Stimulated activated naive CD8-positive, alpha-beta T cell treated with anti-CD3 and anti-CD28 coated beads, Interleukin-15, Interleukin-2, amounts not matched to agents 100 ng/mL and 50 ng/mL, for 24 hours (primary cell): ENCODE data around the gene RAPGEF1.
"Not testable (repeated sequence)": the region's sequence is repeated elsewhere in the genome, so short reads cannot be mapped to it uniquely, and the experiment has no call there.

Experiments used
- H3K27ac Mint-ChIP-seq: one replicate; pipeline ENCODE4 v1.8.0; 2021; ENCODE audit warnings: mild to moderate bottlenecking, mixed read lengths
- H3K27me3 Mint-ChIP-seq: one replicate; pipeline ENCODE4 v1.8.0; 2021; ENCODE audit warnings: mixed read lengths
- H3K36me3 Mint-ChIP-seq: one replicate; pipeline ENCODE4 v1.8.0; 2021; ENCODE audit warnings: low read depth, mixed read lengths
- H3K4me1 Mint-ChIP-seq: one replicate; pipeline ENCODE4 v1.8.0; 2021; ENCODE audit warnings: low read depth, mixed read lengths
- H3K4me3 Mint-ChIP-seq: one replicate; pipeline ENCODE4 v1.8.0; 2021; ENCODE audit warnings: mild to moderate bottlenecking, mixed read lengths
- H3K9me3 Mint-ChIP-seq: one replicate; pipeline ENCODE4 v1.8.0; 2021; ENCODE audit warnings: mixed read lengths

Gene RAPGEF1

DNA sequence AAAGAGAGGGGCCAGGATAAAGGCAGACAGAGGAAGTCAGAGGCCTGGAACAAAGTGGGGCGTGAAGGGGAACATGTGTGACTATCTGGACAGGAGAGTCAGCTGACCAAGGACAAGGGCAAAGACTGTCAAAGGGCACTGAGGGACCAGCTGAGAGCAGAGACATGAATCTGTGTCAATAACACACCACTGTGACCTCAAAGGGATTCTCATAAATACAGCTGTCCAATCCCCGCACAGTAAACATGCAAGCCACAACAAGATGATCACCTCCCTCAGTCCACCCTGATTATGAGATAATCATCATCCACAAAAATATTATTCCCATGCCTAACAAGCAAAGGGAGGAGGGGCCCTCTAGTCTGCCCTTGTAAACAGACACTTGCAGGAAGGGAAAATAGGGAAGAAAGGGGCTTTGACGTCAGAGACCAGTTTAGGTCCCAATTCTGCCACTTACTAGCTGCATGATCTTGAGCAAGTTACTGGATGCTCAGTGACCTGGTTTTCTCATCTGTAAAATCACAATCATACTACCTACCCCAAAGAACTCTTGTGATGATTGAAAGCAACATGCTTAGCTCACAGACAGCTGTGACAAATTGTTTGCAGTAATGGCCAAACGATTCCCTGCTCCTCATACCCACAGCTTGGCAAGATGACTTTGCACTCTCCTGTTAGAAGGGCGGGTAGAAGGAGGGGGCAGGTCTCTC, 41.8 kb downstream of the RAPGEF1 start:
- Mint-ChIP-seq H3K4me3 (no peak overlapping the region), H3K36me3 (peaks cover 3% of the 10 kb centered on the region), H3K27ac (peak overlapping the region; percentile 43), H3K27me3 (no peaks in the 10 kb centered on the region), H3K4me1 (peaks cover 92% of the 10 kb centered on the region), H3K9me3 (no peaks in the 10 kb centered on the region)

DNA sequence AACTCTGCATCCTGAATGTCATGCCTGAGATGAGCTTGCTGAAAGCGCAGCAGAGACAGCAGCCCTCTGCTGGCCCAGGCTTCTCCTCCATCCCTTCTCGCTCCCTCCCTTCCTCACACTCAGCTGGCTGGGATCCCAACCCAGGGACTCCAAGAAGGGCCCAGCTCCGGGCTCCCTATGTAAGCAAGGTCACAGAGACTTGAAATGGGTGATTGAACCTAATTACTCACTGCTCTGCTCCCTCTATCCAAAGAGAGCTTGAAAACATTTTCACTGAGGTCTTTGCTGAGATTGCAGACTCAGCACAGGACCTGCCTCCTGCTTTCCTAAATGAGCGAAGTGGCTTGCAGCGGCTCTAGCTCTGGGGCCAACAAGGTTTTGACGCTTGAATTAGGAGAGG, 42.8 kb downstream of the RAPGEF1 start:
- Mint-ChIP-seq H3K27me3 (no peaks in the 10 kb centered on the region), H3K4me1 (peaks cover 92% of the 10 kb centered on the region), H3K36me3 (peaks cover 3% of the 10 kb centered on the region), H3K27ac (no peak overlapping the region), H3K4me3 (no peak overlapping the region), H3K9me3 (no peaks in the 10 kb centered on the region)

DNA sequence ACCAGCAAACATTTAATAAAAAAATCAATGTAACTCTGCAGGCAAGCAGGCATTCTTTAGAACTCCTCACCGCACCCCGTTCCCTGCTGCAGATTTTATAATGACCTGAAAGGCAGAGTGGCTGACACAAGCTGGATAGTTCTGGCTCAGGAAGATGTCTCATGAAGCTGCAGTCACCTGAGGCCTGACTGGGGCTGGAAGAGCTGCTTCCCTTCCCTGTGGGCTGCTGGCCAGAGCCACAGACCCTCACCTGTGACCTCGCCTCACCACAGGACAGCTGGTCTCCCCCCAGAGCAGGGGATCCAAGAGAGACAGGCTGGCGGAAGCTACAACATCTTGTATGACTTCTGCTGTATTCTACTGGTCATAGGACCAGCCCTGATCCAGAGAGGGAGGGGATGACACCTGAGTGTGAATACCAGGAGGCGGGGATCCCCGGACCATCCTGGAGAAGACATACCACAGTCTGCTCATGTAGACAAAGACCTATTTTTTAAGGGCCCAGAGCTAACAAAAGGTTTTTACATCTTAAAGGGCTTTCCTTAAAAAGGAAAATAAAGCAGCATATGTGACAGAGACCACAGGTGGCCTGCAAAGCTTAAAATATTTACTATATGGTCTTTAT, 43.9 kb downstream of the RAPGEF1 start:
- Mint-ChIP-seq H3K9me3 (no peaks in the 10 kb centered on the region), H3K27me3 (no peaks in the 10 kb centered on the region), H3K27ac (peak overlapping the region; percentile 17), H3K4me3 (no peak overlapping the region), H3K4me1 (peaks cover 93% of the 10 kb centered on the region), H3K36me3 (peaks cover 3% of the 10 kb centered on the region)

DNA sequence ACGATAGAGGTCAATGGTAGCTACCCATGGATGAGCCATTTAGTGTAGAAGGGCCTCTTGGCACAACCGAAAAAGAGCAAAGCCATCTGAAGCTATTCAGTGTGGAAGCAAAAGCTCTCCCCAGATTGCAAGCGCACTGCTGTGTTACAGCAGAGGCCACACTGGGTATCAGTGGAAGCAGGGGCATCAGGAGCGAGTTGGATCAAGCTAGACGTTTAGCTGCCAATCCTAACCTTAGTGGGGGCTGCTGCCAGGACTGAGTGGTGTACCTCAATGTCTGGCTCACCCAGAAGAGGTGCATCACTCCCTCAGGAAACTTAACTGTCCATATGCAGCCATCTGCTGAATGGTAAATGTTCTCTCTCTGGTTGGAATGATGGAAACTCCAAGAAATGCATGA, 44.5 kb downstream of the RAPGEF1 start:
- Mint-ChIP-seq H3K27me3 (no peaks in the 10 kb centered on the region), H3K9me3 (no peaks in the 10 kb centered on the region), H3K27ac (no peak overlapping the region), H3K36me3 (peaks cover 3% of the 10 kb centered on the region), H3K4me1 (peaks cover 96% of the 10 kb centered on the region), H3K4me3 (no peak overlapping the region)

DNA sequence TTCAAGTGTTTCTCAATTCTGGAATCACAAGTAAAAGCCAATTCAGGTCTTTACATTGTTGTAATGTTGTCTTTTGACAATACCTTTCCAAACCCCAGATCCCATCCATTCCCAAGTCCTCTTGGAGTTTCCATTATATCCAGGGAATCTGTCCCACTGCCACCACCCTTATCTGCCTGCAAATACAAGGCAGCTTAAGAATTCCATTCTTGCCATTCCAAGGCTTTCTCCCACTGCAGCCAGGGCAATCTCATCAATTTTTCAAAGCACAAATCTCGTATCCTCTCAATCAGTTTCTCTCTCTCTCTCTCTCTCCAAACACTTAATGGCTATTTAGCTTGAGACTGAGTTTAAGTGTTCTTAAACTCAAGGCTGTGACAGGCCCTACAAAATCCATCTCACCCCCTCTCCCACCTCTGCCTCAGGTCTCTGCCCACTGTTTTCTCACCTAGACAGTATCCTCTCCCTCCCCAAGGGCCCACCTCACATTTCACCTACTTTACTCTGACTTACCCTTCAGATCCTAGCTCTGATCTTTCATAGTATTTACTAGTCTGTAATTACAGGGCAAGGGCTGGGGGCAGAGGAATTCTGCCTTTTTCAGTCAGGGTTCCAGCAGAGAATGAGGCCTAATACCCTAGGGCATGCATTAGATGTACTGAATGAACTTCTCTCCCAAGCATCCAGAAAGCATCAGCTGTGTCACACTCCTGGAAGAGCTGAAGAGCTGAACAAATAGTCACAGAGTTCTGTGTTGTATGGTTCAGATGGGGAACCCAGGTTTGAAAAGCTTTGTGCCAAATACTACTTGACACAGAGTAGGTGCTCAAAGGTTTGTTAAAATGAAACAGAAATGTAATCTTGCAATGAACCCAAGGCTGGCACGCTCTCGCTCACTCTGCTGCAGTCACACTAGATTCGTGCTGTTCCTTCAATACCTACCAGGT, 46.0 kb downstream of the RAPGEF1 start:
- Mint-ChIP-seq H3K27me3 (no peaks in the 10 kb centered on the region), H3K4me3 (no peak overlapping the region), H3K36me3 (no peaks in the 10 kb centered on the region), H3K9me3 (no peaks in the 10 kb centered on the region), H3K27ac (no peak overlapping the region), H3K4me1 (peaks cover 92% of the 10 kb centered on the region)

DNA sequence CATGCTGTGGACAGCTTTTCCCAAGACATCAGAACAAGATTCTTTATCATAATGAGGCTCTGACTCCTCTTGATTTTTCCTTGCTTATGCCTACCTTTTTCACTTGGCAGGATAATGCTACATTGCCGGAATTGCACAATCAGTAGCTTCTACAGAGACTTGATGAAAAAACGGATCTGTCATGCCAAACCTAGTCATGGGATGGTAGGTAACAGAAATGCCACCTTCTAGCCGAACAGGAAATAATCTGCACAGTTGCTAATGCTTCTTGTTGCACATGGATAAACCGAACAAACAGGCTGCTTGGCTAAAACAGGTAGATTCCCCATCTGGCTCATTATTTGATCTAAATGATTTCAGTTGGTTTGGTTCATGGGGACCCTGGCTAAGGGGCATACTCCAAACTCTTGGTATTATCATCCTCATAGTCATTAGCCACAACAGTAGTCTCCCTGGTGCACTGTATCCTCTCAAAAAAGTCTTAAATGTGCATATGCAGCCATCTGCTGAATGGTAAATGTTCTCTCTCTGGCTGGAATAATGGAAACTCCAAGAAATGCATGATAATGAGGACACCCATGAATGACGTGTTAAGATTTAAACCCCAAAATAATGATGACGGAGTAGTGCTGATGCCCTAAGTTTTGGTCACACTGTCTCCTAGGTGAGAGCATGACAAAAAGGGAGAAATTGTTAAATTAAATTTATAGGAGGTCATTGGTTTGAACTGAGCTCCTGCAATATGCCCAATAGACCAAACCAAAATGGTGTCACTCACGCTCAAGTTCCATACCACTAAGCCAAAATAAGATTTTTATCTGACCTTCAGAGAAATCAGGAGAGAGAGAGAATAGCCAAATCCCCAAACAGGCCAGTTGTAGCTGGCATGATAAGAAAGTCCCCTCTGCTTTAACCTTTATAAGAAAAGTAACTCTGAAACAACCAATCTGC, 47.0 kb downstream of the RAPGEF1 start:
- no peaks in the 10 kb centered on the region for H3K27me3 Mint-ChIP-seq
- H3K36me3 Mint-ChIP-seq: no peaks in the 10 kb centered on the region
- no peak overlapping the region for H3K4me3 Mint-ChIP-seq
- no peak overlapping the region for H3K27ac Mint-ChIP-seq
- no peaks in the 10 kb centered on the region for H3K9me3 Mint-ChIP-seq
- H3K4me1 Mint-ChIP-seq: peaks cover 90% of the 10 kb centered on the region

DNA sequence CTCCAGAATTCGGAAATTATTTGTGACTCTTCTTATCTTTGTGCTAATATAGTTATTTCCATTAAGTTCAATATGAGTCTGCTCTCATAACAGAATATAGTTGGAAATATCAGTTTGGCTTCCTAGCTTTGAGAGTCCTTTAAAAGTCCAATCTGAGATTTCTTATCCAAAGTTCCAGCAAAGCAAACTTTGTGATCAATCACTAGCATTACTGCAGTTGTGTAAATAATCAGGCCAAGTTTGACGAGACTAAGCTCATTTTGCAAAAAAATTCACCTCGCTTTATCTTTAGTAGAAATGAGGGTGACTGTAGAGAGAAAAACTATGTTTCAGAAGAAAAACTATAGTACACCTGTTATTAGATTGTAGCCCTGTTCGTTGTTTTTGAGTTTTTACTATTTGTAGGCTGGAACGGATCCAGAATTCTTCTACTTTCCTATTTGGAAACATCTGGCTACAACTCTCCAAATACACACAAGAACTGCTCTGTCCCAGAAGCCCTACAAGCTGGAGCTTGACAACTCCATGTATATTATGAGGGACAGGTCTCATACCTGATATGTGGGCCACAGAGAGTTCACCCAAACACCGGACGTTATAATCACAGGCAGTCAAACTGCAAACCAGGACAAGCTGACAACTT, 47.8 kb downstream of the RAPGEF1 start:
- Mint-ChIP-seq H3K27ac (peak overlapping the region; percentile 51), H3K36me3 (no peaks in the 10 kb centered on the region), H3K27me3 (no peaks in the 10 kb centered on the region), H3K4me3 (peak overlapping the region; percentile 48), H3K4me1 (peaks cover 89% of the 10 kb centered on the region), H3K9me3 (no peaks in the 10 kb centered on the region)

DNA sequence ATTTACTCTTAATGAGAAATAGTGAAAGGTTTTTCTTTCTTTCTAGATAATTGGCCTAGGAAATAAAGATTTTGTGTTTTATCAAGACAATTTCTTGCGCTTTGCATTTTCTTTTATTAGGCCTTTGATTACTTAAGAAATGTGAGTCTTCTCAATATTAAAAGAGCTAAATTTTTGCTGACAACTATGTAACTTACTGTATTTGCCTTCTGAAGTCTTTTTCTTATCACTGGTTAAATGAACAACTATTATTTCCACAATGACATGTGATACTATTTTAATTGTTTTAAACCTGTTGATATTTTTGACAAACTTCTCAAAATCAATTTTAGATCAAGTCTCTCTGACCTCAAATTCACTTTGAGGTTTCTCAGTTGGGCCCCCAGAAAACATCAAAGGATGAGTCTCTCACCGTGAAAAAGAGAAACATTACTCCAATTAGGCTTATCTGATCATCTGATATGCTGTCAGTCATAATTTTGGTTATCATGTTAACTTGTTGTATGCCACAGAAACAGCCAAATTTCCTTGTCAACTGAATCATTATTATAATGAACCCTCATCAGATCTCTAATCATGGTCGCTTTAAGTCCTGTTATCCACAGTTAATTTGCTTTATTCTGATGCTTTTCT, 48.8 kb downstream of the RAPGEF1 start:
- Mint-ChIP-seq H3K9me3 (no peaks in the 10 kb centered on the region), H3K4me3 (peak overlapping the region; percentile 27), H3K27ac (peak overlapping the region; percentile 61), H3K36me3 (peaks cover 6% of the 10 kb centered on the region), H3K4me1 (peaks cover 85% of the 10 kb centered on the region), H3K27me3 (no peaks in the 10 kb centered on the region)

DNA sequence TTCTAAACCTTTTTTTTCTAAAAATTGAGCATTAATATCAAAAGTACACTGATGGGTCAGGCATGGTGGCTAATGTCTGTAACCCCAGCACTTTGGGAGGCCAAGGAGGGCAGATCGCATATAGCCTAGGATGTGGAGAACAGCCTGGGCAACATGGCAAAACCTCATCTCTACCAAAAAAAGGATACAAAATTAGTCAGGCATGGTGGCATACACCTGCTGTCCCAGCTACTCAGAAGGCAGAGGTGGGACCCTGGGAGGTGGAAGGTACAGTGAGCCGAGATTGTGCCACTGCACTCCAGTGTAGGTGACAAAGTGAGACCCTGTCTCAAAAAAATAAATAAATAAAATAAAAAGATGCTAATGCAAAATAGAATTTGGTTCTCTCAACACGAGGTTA, 49.4 kb downstream of the RAPGEF1 start:
- peak overlapping the region; percentile 35 for H3K4me3 Mint-ChIP-seq
- H3K9me3 Mint-ChIP-seq: no peaks in the 10 kb centered on the region
- H3K27ac Mint-ChIP-seq: no peak overlapping the region
- H3K36me3 Mint-ChIP-seq: peaks cover 6% of the 10 kb centered on the region
- peaks cover 84% of the 10 kb centered on the region for H3K4me1 Mint-ChIP-seq
- H3K27me3 Mint-ChIP-seq: no peaks in the 10 kb centered on the region

DNA sequence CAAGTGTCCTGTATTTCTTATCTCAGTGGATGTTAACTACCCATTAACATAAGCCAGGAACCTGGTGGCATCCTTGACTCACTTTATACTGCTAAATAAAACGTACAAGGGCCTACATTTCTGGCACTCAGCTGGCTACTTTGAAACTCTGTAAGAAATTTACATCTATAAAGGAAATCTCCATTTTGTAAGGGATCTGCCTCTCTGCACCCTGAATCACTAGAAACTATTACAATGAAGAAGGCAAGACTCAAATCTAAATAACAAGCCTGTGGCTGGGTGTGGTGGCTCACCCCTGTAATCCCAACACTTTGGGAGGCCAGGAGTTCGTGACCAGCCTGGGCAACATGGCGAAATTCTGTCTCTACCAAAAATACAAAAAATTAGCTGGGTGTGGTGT, 51.5 kb downstream of the RAPGEF1 start:
- Mint-ChIP-seq H3K27me3 (no peaks in the 10 kb centered on the region), H3K36me3 (peaks cover 11% of the 10 kb centered on the region), H3K4me3 (no peak overlapping the region), H3K4me1 (peaks cover 75% of the 10 kb centered on the region), H3K27ac (no peak overlapping the region), H3K9me3 (no peaks in the 10 kb centered on the region)

DNA sequence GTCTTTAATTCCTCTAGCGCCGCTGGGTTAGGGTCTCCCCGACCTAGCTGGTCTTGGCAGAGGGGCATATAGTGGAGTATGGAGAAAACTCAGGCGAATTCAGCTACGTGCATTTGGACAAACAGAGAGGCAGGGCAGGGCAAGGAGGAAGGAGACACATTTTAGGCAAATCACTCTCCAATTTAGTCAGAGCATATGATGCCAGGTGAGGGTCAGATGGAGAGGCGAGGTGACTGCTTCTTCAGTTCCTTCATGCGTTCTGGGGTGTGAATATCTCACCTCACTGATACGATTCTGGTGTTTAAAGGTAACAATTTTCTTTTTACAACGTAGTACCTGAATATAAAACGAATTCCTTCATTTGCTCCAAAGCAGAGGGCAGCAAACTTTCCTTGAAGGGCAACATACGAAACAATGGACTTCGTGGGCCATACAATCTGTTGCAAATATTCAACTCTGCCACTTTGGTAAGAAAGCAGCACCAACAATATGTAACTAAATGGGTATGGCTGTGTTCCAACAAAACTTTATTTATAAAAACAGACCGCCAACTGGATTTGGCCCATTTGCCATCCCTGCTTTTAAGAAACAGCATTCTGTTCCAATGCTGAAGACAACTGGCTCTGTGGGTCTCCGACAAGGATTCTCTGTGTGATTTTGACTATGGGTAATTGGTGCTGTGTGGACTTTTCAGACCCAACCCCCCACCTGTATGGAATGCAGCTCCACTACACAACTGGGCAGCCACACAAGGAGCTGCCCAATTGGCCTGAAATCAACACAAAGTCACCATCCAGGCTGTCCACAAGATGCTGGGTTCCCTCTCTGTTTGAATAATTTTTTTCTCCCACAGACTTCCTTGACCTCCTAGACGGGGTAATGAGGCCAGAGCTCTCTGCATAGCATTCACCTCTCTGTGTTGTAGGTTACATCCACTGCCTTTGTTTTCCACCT, 53.8 kb downstream of the RAPGEF1 start:
- no peak overlapping the region for H3K4me3 Mint-ChIP-seq
- H3K9me3 Mint-ChIP-seq: no peaks in the 10 kb centered on the region
- H3K27ac Mint-ChIP-seq: no peak overlapping the region
- H3K36me3 Mint-ChIP-seq: peaks cover 11% of the 10 kb centered on the region
- no peaks in the 10 kb centered on the region for H3K27me3 Mint-ChIP-seq
- peaks cover 70% of the 10 kb centered on the region for H3K4me1 Mint-ChIP-seq

DNA sequence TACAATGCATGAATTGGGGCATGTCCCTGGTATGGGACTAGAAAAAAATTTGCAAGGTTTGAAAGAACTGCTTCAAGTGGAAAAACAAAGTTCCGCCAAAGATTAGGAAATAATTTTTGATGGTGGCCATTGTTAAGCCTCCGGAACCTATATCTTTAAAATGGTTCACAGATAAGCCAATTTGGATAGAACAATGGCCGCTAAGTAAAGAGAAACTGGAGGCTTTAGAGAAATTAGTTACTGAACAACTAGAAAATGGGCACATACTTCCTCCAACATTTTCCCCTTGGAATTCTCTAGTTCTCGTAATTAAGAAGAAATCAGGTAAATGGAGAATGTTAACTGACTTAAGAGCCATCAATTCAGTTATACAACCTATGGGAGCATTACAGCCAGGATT, 56.8 kb downstream of the RAPGEF1 start:
- H3K36me3 Mint-ChIP-seq: peaks cover 11% of the 10 kb centered on the region
- not testable (repeated sequence) for H3K27ac Mint-ChIP-seq, H3K9me3 Mint-ChIP-seq, H3K4me3 Mint-ChIP-seq, H3K27me3 Mint-ChIP-seq
- peaks cover 75% of the 10 kb centered on the region for H3K4me1 Mint-ChIP-seq

DNA sequence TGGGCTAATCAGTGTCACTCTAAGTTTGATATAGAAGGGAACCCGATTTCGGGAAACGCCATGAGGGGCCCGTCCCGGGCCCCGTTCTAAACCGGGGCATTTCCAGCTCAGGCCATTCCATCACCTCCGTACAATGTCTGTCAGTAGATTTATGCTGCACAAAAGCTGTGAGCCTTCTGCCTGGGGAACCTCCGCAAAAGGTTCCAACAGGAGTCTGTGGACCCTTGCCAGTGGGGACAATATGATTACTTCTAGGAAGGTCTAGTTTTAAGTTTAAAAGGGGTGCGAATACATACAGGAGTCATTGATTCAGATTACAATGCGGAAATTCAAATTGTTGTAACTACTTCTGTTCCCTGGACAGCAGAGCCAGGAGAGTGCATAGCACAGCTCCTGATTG, 57.6 kb downstream of the RAPGEF1 start:
- Mint-ChIP-seq H3K4me3 (no peak overlapping the region), H3K4me1 (peaks cover 76% of the 10 kb centered on the region), H3K9me3 (no peaks in the 10 kb centered on the region)

More for the DNA sequence above, 57.6 kb downstream of the RAPGEF1 start:
- no peak overlapping the region for H3K27ac Mint-ChIP-seq
- peaks cover 11% of the 10 kb centered on the region for H3K36me3 Mint-ChIP-seq
- H3K27me3 Mint-ChIP-seq: no peaks in the 10 kb centered on the region
